GM15510 (cell line): ENCODE measurements around the gene MAGI2.

Source experiments
- POLR2A ChIP-seq: IDR thresholded peaks from 3 replicates; pipeline ENCODE4 v1.6.1; 2011; ENCODE audit warnings: borderline replicate concordance; ENCODE audit not compliant: insufficient read length; ENCODE audit errors: extremely low read depth

MAGI2 gene

DNA sequence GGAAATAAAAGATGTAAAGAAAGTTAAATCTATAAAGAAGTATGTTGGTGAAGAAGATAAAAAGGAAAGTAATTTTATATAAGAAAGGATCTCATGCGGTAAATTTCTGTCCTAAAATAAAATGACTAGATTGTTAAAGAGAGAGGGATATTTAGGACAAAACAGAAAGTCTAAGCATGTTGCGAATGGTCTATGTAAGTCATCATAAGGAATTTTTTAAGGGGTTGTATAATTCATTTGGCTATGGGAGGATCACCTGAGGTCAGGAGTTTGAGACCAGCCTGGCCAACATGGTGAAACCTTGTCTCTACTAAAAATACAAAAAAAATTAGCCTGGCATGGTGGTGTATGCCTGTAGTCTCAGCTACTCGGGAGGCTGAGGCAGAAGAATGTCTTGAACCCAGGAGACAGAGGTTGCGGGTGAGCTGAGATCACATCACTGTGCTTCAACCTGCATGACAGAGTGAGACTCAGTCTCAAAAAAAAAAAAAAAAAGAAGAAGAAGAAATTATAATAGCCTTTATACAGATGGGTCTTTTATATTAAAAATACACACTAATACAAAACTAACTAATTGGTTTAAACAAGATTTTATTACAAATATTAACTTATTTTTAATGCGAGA is 294.3 kb downstream of the MAGI2 start:
- TF ChIP-seq POLR2A = no peak

DNA sequence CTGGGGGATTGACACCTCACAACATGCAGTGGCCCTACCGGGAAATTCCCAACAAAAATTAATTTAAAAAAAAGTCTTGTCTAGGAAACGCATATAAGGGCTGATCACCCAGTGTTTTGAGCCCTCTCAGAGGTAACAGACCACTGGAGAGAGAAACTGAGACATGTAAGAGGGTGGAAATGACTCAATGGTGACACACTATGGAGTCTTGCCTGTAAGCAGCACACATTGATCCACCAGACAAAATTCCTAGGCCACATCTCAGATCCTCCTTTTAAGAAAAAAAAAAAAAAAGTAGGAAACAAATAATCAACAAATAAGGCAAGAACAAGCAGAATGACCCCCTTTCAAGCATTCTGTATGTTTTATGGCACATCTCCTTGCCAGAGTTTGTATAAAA is 296.2 kb downstream of the MAGI2 start:
- no peak for TF ChIP-seq POLR2A

DNA sequence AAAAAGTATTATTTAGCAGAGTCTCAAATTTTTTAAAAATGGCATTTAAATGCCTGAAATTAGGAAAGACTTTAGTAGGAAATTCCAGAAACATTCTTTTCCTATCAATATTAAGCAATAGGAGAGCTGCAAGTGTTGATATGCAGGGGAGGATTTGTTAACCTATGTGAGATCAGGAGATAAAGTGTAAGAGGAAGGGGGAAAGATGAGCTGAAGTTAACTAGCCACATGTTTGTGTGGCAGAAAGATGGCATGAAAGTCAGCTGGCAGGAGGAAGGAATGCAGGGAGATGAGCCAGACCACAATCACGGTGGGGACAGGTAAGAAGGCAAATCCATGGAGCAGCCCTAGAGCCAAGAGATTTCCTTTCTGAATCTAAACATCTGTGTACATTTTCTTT is 303.6 kb downstream of the MAGI2 start:
- no peak for TF ChIP-seq POLR2A

DNA sequence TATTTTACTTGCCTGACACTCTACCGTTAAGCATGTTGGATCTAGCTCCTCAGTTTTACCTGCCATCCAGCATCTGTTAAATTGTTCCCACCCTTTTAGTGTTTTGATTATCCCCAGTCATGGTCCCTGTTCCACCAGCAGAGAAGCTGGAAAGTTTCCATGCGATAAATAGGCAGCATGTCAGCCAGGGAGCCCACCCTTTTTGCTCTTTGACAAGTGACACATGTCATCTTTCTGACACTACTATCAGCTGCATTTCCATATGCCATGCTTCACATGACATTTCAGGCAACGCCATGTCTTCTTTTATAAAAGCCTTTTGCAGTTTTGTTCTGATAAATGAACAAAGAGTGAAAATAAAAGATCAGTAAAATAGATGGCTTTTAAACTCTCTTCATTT is 310.8 kb downstream of the MAGI2 start:
- TF ChIP-seq POLR2A = no peak

DNA sequence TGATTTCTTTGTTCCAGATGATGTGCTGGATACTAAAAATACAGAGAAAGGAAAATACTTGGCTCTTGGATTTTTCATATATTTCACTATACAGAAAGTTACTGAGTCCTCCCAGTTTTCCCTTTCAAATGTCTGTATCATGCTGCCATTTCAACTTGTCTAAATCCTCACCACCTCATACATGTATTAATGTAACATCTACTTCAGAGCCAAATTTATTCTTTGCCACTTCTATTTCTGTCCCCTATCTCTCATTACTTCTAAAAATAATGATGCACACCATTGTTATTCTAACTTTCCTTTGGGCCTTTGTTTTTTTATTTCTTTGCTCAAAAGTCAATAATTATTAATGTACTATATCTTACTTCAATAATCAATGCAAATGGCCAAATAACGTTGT is 312.2 kb downstream of the MAGI2 start:
- no peak for TF ChIP-seq POLR2A

DNA sequence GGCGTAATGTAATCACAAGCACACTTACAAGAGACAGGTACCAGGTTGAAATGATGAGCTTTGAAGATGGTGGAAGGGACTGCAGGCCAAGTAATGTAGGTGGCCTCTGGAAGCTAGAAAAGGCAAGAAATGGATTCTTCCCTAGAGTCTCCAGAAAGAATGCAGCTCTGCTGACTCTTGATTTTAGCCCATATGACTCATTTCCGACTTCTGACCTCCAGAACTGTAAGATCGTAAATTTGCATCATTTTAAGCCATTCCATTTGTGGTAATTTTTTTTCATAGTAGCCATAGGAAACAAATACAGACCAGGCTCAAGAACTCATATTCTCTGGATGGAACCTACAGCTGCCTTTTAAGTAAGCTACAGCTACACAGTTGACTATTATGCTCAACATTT is 315.5 kb downstream of the MAGI2 start:
- TF ChIP-seq POLR2A = no peak

DNA sequence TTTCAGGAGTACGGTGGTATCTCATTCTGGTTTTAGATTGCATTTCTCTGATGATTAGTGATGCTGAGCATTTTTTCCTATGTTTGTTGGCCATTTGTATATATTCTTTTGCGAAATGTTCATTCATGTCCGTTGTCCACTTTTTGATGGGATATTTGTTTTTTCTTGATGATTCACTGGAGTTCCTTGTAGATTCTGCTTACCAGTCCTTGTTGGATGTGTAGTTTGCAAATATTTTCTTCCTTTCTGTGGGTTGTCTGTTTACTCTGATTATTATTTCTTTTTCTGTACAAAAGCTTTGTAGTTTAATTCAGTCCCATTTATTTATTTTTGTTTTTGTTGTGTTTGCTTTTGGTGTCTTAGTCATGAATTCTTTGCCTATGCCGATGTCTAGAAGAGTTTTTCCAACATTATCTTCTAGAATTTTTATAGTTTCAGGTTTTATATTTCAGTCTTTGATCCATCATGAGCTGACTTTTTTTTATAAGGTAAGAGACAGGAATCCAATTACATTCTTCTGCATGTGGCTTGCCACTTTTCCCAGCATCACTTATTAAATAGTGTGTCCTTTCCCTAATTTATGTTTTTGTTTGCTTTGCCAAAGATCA is 320.5 kb downstream of the MAGI2 start:
- TF ChIP-seq POLR2A = no peak

DNA sequence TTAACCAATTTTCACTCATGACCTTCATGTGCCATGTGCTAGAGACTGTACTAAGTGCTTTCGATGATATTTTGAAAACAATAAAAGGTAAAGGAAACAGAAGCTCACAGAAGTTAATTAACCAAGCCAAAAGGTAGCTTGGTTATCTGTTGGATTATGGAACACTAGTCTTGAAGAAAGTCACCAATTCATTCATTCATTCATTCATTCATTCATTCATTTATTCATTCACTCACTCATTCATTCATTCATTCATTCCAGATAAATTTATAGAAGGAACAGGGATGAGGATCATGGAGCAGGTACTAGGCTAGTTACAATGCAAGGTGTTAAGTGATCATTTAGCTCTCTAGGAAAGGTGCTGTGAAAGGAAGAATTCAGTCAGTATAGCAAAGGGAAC is 322.8 kb downstream of the MAGI2 start:
- no peak for TF ChIP-seq POLR2A

DNA sequence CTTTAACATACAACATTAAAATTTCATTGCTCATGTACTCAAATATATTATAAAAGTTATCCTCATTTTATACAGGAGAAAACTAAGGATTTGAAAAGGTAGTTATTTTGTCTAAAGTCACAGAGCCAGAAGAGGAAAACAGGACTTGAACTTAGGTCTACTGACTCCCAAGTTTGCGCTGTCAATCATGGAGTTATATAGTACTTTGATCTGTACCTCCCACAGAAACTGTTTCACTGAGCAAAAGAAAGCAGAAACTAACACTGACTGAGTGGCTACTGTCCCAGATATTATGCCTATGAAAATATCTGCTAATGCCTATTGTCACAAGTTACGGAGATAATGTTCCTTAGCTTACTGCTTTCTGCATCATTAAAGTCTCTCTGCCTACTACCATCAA is 329.1 kb downstream of the MAGI2 start:
- TF ChIP-seq POLR2A = no peak

DNA sequence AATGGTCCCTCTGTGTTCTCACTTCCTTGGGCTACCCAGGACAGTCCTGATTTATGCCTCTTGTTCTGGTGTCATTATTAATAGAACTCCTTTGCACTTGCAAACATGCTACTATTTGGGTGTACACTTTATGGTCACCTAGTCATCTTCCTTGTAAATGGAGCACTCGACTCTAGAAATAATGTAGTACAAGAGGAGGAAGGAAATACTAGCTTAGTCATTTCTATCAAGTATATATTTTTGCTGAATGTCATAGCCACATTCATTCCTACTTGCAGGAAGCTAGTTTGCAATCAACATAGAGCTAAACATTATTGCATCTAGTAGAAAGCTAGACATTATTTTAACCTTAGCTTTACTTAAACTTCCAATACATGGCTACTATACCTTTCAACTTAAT is 335.3 kb downstream of the MAGI2 start:
- TF ChIP-seq POLR2A = no peak

DNA sequence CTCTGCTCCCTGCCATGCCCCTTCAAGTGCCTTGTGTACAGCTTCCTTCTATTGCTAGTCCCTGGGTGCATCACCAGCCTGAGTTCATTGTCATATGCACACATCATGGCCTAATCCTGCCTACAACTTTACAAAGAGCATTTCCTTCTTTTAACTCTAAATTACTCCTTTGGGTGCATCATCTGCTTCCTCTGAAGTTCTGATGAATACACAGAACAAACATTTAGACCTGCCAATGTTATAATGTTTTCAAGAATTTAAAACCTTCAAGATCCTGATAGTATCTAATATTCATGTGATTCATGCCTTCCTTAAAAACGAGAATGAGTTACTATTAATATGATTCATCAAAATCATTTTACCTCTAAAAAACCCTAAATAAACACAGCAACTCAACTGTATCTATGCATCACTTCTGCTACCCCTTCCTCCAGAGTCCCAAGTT is 357.1 kb downstream of the MAGI2 start:
- TF ChIP-seq POLR2A = no peak

DNA sequence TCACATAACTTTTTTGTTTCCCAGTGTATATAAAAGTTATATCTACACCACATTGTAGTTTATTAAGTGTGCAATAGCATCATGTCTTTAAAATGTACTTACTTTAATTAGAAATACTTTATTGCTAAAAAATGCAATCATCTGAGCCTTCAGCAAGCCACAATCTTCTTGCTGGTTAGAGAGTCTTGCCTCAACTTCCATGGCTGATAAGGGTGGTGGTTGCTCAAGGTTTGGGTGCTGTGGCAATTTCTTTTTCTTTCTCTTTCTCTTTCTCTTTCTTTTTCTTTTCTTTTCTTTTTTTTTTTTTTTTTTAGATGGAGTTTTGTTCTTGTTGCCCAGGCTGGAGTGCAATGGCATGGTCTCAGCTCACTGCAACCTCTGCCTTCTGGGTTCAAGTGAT is 360.0 kb downstream of the MAGI2 start:
- TF ChIP-seq POLR2A = no peak

DNA sequence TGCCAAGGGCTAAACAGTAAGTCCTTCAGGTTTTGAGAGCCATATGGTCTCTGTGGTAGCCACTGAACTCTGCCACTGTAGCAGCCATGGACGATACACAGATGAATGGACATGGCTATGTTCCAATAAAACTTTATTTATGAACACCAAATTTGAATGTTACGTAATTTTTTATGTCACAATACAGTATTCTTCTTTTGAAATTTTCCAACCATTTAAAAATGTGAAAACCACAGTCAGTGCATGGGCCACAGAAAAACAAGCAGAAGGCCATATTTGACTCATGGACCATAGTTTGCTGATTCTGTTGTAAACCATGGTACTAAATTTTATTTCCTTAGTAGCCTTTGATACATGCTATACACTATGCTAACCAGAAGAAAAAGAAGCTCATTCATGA is 361.8 kb downstream of the MAGI2 start:
- no peak for TF ChIP-seq POLR2A

DNA sequence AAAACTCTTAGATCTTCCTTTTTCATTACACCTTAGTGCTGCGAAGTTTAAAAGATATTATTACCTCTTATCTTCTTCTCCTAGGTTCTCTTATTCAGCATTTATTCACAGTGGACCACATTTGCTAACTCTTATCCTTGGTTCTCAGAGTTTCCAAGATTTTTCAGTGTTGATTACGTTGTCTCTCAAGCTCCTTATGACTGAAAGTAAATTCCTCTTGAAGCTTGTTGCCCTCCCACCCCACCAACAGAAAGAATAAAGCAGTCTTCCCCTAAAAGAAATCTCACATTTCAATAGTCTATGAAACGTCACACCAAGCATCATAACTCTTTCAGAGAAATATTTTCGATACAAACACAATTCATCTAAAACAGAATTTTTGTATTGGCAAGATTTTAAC is 362.5 kb downstream of the MAGI2 start:
- TF ChIP-seq POLR2A = no peak

DNA sequence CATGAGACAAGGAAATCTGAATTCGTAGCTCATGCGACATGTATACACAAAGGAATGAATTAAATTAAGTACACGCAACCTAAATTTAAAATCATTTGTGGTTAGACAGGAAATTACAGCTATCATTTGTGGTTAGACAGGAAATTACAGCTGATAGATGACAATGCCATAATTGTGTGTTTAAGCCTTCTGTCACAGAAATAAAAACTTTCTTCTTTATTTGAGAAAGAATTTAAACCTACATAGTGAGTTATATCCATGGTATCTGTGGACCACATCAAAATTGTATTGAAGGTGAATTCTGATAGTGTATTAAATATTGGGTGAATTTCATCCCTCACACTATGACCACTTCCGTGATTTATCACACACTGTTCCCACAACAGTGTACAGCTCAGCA is 362.9 kb downstream of the MAGI2 start:
- no peak for TF ChIP-seq POLR2A

DNA sequence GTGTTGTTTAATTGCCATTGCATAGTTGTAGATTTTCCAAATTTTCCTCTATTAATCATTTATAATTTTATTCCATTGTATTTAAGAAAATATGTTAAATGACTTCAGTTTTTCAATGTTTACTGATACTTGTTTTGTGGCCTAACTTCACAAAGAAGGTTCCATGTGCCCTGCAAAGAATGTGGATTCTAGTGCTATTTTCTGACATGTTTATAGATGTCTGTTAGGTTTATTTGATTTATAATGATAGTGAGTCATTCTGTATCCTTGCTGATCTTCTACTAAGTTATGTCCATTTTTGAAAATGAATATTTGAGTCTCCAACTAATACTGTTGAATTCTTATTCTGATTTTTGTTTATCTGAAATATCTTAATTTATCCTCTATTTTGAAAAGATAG is 369.0 kb downstream of the MAGI2 start:
- TF ChIP-seq POLR2A = no peak

DNA sequence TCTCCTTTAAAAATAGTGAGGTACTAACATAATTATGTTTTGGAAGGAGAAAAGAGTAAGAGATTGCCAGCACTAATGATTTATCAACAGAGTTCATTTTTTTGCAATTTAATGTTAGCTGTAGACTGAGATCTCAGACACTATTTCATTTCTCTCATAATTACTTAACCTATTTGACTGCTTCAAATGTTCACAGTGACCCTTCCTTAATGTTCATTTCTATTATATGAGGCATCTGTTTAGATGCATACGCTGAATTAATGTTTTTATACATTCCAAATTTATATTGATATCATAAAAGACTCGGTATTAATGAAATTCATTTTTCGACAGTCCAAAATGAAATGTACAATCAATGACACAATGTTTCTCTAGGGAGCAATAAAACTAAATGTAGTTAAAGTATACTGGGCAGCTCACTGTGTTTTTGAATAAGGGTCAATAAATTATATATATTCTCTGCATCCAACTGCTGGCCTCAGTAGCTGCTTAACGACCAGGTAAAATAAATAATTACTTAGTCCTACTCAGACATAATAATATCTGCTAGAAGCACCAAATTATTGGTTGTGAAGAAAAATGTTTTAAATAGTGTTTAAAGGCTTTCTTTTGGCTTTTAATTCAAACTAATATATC is 373.4 kb downstream of the MAGI2 start:
- no peak for TF ChIP-seq POLR2A

DNA sequence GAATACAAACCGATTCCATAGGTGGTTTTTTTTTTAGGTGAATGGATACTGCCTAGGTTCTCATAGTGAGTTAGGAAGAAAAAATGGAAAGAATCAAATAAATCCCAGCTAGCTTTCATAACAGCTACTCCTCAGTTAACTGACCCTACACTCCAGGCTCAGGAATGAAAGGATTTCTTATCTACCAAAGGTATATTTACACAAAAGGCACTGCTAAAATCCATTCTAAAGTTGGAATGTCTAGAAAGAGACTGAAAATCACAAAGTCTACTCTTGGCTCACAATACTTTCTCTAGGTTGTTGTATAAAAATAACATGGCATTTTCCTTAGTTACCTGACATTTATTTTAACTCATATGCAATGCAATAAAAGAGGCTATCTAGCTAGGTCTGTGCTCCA is 375.2 kb downstream of the MAGI2 start:
- no peak for TF ChIP-seq POLR2A
